ENCODE measurements around the gene NGB. TPM values are rescaled to one million over a fixed set of nuclear protein-coding genes. Genes with fewer than 3 reads are reported as not detected.
A peak's percentile ranks its signal among the peaks of the same experiment; 100 is the strongest.

Gene NGB
- total RNA-seq, 1 donor from 2014 or later: not detected

GRCh38 chr14:77311217-77311616 is 40.2 kb upstream of the NGB start:
- TF ChIP-seq CTCF (conservative IDR thresholded peaks at IDR 0.05): no peak
- no peaks in the 10 kb centered on the region for H3K9me3 Mint-ChIP-seq
- peak overlapping the region; percentile 19 for H3K27ac Mint-ChIP-seq
- H3K4me3 Mint-ChIP-seq: no peak overlapping the region
- peaks cover 16% of the 10 kb centered on the region for H3K36me3 Mint-ChIP-seq
- no peaks in the 10 kb centered on the region for H3K27me3 Mint-ChIP-seq
- DNase-seq (ENCODE audit: extremely low spot score, unreplicated experiment): no peak
- H3K4me1 Mint-ChIP-seq (ENCODE audit: unreplicated experiment): peaks cover 32% of the 10 kb centered on the region

- peaks cover 19% of the 10 kb centered on the region for H3K36me3 Mint-ChIP-seq
- no peaks in the 10 kb centered on the region for H3K27me3 Mint-ChIP-seq
- H3K27ac Mint-ChIP-seq: no peak overlapping the region
- H3K4me3 Mint-ChIP-seq: no peak overlapping the region
- no peak for TF ChIP-seq CTCF (conservative IDR thresholded peaks at IDR 0.05)
- H3K4me1 Mint-ChIP-seq (ENCODE audit: unreplicated experiment): peaks cover 35% of the 10 kb centered on the region
- DNase-seq (ENCODE audit: extremely low spot score, unreplicated experiment): no peak
- H3K9me3 Mint-ChIP-seq: no peaks in the 10 kb centered on the region
Observed at GRCh38 chr14:77310026-77310425, 39.0 kb upstream of the NGB start.

GRCh38 chr14:77309131-77309530 is 38.1 kb upstream of the NGB start:
- Mint-ChIP-seq H3K36me3 (peaks cover 22% of the 10 kb centered on the region), H3K4me1 (ENCODE audit: unreplicated experiment) (peaks cover 30% of the 10 kb centered on the region), H3K27ac (no peak overlapping the region), H3K4me3 (no peak overlapping the region), H3K27me3 (no peaks in the 10 kb centered on the region), H3K9me3 (no peaks in the 10 kb centered on the region)
- DNase-seq (ENCODE audit: extremely low spot score, unreplicated experiment): no peak
- no peak for TF ChIP-seq CTCF (conservative IDR thresholded peaks at IDR 0.05)

- peaks cover 22% of the 10 kb centered on the region for H3K36me3 Mint-ChIP-seq
- peaks cover 21% of the 10 kb centered on the region for H3K4me1 Mint-ChIP-seq (ENCODE audit: unreplicated experiment)
- no peaks in the 10 kb centered on the region for H3K27me3 Mint-ChIP-seq
- peak overlapping the region; percentile 46 for H3K4me3 Mint-ChIP-seq
- H3K27ac Mint-ChIP-seq: peak overlapping the region; percentile 23
- no peaks in the 10 kb centered on the region for H3K9me3 Mint-ChIP-seq
- TF ChIP-seq CTCF (conservative IDR thresholded peaks at IDR 0.05): no peak
- no peak for DNase-seq (ENCODE audit: extremely low spot score, unreplicated experiment)
Observed at GRCh38 chr14:77306851-77307496, 36.0 kb upstream of the NGB start.

GRCh38 chr14:77306416-77306815 is 35.4 kb upstream of the NGB start:
- Mint-ChIP-seq H3K9me3 (no peaks in the 10 kb centered on the region), H3K27me3 (no peaks in the 10 kb centered on the region), H3K4me3 (peak overlapping the region; percentile 46), H3K36me3 (peaks cover 19% of the 10 kb centered on the region), H3K27ac (no peak overlapping the region), H3K4me1 (ENCODE audit: unreplicated experiment) (peaks cover 21% of the 10 kb centered on the region)
- no peak for DNase-seq (ENCODE audit: extremely low spot score, unreplicated experiment)
- no peak for TF ChIP-seq CTCF (conservative IDR thresholded peaks at IDR 0.05)

All from type B pancreatic cell (in vitro differentiated cells).